NCI-H1694 (cell line): ENCODE measurements around the gene EML1.
A peak's percentile ranks its signal among the peaks of the same experiment; 100 is the strongest.

ENCODE experiments used
- DNase-seq: peaks from one replicate; lab custom pipeline; 2025; lab: John Stamatoyannopoulos, UW

EML1 gene

GRCh38 chr14:99904506-99904905 is 111.3 kb downstream of the EML1 start:
- no peak for DNase-seq

GRCh38 chr14:99905121-99905520 is 111.9 kb downstream of the EML1 start:
- no peak for DNase-seq

DNA sequence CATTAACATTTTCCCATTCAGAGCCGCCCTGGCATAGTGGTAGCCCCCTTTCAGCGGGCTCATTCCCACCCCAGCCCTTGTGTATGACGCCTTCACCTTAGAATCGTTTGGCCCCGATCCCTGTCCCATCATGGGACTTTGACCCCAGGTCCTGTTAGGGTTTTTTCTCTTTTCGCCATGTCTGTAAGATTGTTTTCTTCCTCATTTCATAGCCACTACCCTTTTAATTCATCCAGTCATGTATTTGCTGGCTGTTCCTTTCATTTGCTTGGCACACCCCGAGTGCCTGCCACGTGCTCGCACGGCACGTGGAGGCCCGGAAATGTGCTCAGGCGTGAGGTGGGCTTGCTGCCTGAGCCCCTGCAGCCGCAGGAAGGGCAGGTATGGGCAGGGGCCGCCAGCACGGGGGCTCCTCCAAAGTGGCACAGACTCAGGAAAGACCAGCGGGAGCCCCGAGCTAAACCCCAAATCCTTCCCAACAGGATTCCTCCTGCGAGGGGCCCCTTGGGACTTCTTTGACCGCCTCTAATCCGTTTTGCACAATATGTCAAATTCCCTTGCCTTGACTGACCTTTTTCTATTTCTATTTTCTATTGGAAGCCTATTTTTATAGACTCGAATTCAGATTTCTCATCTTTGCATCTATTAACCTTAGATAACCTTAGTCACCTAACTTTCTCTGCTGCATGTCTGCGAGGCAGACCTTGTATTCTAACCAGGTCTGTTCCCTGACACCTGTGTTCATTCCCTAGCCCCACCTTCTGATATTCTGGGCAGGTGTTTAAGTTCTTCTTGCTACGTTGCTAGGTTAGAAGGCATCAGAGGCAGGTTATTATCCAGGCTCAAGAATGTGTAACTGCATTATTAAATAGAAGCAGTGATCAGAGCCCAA is 114.8 kb downstream of the EML1 start:
- no peak for DNase-seq

- no peak for DNase-seq
These were observed 115.5 kb downstream of the EML1 start for GRCh38 chr14:99908653-99909250.

DNA sequence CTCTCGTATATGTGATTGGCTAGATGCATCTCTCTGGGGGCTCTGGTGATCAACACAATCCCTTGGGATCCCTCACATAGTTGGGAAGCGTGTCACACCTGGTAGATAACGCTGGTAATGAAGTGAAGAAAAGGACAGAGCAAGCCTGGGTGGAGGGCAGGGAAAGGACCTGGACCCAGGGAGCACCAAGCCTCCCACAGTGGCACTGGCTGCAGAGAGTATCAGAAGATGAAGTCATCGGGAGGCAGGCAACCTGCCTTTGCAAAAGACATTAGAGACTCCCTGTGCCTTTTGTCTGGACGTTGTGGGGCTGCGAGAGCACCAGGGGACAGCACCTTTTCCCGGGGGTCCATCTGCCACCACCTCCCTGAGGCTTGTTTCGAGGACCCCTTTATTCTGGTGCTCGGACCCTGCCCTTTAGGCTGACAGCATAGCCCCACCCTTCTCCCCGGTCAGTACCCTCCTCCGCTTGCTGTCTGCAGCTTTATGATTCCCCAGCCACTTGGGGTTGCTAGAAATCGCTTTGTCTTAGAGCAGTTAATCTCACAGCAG is 116.4 kb downstream of the EML1 start:
- DNase-seq = no peak

DNA sequence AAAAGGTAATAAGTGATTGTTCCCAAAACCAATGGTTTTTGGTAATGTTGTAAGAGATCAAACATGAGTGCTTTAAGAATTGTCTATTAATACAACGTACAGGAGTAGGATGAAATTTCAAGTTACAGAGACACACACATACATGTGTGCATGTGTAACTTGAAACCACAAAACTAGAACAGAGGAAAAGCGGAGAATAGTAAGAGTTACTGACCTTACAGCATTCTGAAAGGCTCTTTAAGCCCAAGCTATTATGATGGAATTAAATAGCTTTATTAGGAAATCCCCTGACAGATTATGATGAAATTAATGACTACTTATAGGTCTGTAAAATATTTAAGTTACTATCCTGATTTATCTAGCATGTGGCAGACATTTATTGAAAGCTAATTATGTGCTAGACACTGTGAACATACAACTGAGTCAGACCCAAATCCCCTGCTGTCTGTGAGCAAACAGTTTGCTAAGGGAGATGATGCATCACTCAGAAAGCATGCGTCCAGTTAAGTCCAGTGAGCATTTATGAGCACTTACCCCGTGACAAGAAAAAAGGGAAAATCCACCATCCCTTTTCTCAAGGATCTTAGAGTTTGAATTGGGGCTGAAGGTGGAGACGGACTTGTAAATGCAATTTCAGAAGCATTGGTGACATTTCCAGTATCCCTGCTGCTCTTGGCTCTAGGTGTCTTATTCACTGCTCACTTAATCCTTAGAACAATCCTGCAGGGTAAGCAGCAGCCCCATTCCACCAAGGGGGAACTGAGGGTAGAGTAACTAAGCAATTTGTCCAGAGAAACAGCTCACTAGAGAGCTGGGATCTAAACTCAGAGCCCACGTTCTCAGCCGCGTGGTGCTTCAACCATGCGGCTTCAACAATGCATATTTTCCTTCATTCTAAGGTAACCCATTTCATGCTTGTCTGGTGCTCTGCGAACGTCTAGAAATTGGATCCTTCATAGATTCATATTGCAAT is 117.4 kb downstream of the EML1 start:
- DNase-seq = no peak

DNA sequence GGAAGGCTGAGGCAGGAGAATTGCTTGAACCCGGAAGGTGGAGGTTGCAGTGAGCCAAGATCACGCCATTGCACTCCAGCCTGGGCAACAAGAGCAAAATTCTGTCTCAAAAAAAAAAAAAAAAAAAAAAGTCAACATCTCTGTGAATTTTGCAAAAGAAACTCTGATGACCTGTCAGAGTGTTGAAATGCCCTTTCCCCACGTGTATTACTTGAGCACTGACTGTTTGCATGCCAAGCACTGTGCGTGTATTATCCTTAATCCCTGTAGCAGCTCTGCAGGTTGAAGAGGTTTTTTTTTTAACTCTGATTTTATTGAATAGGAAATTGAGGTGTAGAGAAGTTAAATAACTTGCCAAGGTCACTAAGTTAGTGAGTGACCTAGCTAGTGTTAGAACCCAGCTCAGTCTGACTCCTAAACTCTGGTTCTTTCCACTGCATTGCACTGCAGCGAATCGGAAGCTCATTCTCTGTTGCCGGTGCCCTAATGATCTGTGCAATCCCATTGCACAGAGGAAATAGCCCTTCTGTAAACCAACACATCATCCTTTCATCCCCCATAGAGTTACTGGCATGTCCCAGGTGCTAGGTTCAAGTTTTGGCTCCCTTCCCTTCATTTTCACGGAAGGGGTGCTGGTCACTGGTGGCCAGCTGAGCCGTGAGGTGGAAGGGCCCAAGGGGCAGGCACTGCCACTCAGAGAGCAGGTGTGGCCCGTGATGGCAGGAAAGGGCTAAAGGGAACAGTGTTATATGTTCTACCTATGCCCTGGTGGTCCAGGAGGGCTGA is 122.3 kb downstream of the EML1 start:
- no peak for DNase-seq

GRCh38 chr14:99916091-99916383 is 122.8 kb downstream of the EML1 start:
- DNase-seq = no peak

DNA sequence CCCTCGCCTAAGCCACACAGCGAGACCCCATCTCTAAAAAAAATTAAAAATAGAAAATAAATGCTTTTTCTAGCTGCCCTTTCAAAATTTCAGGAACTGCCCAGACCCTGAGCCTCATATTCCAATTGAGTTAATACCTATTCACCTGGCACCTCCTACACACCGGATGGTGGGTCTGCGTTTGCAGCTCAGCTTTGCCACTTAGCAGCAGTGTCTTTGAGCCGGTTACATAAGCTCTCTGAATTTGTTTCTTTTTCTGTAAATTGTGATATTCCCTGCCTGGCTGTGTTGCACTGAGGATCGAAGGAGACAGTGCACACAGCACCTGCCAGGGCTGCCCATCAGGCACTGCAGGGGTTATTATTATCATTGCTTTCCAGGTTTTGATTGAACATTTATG is 125.6 kb downstream of the EML1 start:
- no peak for DNase-seq

DNA sequence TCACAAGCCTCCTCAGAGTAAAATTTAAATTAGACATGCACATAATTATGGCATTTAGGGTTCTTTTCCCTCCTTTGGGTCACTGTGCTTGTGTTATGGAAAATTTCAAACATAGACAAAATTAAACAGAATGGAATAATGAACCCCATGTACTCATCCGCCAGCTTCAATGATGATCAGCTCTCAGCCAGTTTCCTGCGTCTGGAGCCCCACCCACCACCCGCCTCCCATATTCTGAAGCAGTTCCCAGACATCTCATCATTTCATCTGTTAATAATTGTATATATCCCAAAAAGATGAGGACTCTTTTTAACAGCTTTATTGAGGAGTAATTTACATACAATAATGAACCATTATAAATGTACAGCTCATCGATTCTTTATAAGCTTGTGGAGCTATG is 128.2 kb downstream of the EML1 start:
- no peak for DNase-seq

- DNase-seq = no peak
These were observed 131.2 kb downstream of the EML1 start for GRCh38 chr14:99924379-99924778.

- no peak for DNase-seq
These were observed 132.3 kb downstream of the EML1 start for GRCh38 chr14:99925471-99925870.

GRCh38 chr14:99928963-99929362 is 135.8 kb downstream of the EML1 start:
- DNase-seq = no peak

- DNase-seq = no peak
These were observed 136.4 kb downstream of the EML1 start for GRCh38 chr14:99929601-99930000.

- DNase-seq = peak; percentile 71
These were observed 137.4 kb downstream of the EML1 start for GRCh38 chr14:99930420-99931274.

- no peak for DNase-seq
These were observed 138.1 kb downstream of the EML1 start for GRCh38 chr14:99931308-99931707.

DNA sequence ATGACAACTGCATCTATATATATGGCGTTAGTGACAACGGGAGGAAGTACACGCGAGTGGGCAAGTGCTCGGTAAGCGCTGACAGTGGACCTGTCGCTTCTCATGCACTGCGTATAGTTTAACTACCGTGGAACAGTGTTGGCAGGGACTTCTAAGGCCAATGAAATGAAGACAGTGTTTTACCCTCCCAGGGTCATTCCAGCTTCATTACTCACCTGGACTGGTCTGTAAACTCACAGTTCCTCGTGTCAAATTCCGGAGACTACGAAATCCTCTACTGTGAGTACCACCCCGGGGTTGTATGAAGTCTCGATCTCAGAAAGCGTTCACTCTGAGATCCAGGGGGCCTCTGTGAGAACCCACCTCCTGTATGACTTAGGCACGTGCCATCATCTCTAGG is 142.8 kb downstream of the EML1 start:
- no peak for DNase-seq

GRCh38 chr14:99936738-99937474 is 143.7 kb downstream of the EML1 start:
- DNase-seq = no peak

GRCh38 chr14:99937475-99938244 is 144.4 kb downstream of the EML1 start:
- DNase-seq = no peak
